H1 (cell line): ENCODE results near the gene ENTR1. TPM values are rescaled to one million over a fixed set of nuclear protein-coding genes. Genes with fewer than 3 reads are reported as not detected.

ENCODE experiments used
- CTCF ChIA-PET: fragments of 300-600 bp; sonication (Branson Sonifier 250); formaldehyde crosslinking; loops from one replicate; lab custom pipeline; 2021; ENCODE audit not compliant: partially characterized antibody; lab: Charles Lee
- POLR2A ChIA-PET: fragments of 300-600 bp; sonication (Branson Sonifier 250); formaldehyde crosslinking; loops from one replicate; lab custom pipeline; 2021; ENCODE audit warnings: inconsistent platforms; ENCODE audit not compliant: partially characterized antibody; lab: Charles Lee
- DNase-seq, 2 experiments: peaks; one replicate each; pipeline versions ENCODE4 v3.0.0 to v3.0.0-alpha.2; 2010 to 2022; ENCODE audit warnings: low spot score in 2 of 2, low read depth in 1 of 2, mixed read lengths in 1 of 2
- FAIRE-seq: peaks from 2 replicates; lab custom pipeline; 2011; peaks lifted over from hg19 to GRCh38; lab: Jason Lieb, UNC
- H2AFZ ChIP-seq: 2 replicates; pipeline ENCODE4 v1.8.1; 2012; ENCODE audit warnings: low read length, inconsistent platforms
- H2AK5ac ChIP-seq: 2 replicates; pipeline ENCODE4 v1.6.1; 2013; ENCODE audit warnings: low read depth, low read length
- H2BK120ac ChIP-seq: replicated peaks from 2 replicates; pipeline ENCODE3; 2013; ENCODE audit warnings: low read depth, low read length, inconsistent platforms
- H2BK12ac ChIP-seq: 2 replicates; pipeline ENCODE4 v1.6.1; 2013; ENCODE audit warnings: low read depth, low read length
- H2BK15ac ChIP-seq: 2 replicates; pipeline ENCODE4 v1.6.1; 2013; ENCODE audit warnings: low read length
- H2BK20ac ChIP-seq: 2 replicates; pipeline ENCODE4 v1.6.1; 2013; ENCODE audit warnings: low read length
- H2BK5ac ChIP-seq: 2 replicates; pipeline ENCODE4 v1.6.1; 2013; ENCODE audit warnings: low read depth, low read length
- H3K14ac ChIP-seq: 2 replicates; pipeline ENCODE4 v1.6.1; 2013; ENCODE audit warnings: inconsistent platforms; ENCODE audit not compliant: insufficient read length
- H3K18ac ChIP-seq: 2 replicates; pipeline ENCODE4 v1.6.1; 2013; ENCODE audit warnings: low read length; ENCODE audit errors: extremely low read depth
- H3K23ac ChIP-seq: 2 replicates; pipeline ENCODE4 v1.6.1; 2013; ENCODE audit warnings: inconsistent platforms; ENCODE audit not compliant: insufficient read length
- H3K23me2 ChIP-seq: 2 replicates; pipeline ENCODE4 v1.6.1; 2013; ENCODE audit warnings: low read depth, low read length
- H3K27ac ChIP-seq: 2 replicates; pipeline ENCODE4 v1.6.1; 2011; ENCODE audit warnings: low read depth, low read length, inconsistent platforms
- H3K27me3 ChIP-seq, 4 experiments: replicated peaks in 1 of 4; 1 replicate in 1 of 4; 2 replicates in 3 of 4; pipeline versions ENCODE4 v1.6.1 to v1.8.1; 2011 to 2013; ENCODE audit warnings: low read length in 3 of 4, mild to moderate bottlenecking in 3 of 4, inconsistent platforms in 2 of 4, mixed read lengths in 2 of 4, moderate library complexity in 1 of 4; ENCODE audit not compliant: control insufficient read depth in 3 of 4, insufficient read depth in 3 of 4; ENCODE audit errors: extremely low read depth in 1 of 4
- H3K36me3 ChIP-seq, 4 experiments: 2 replicates each; pipeline versions ENCODE4 v1.6.1 to v1.8.1; 2011 to 2013; ENCODE audit warnings: mild to moderate bottlenecking in 4 of 4, low read length in 3 of 4, moderate library complexity in 2 of 4, control low read depth in 1 of 4, inconsistent platforms in 1 of 4; ENCODE audit not compliant: insufficient read depth in 4 of 4, control insufficient read depth in 2 of 4
- H3K4ac ChIP-seq: replicated peaks from 2 replicates; pipeline ENCODE3; 2013; ENCODE audit warnings: low read length, low read depth, mixed read lengths, inconsistent platforms; ENCODE audit not compliant: insufficient read length
- H3K4me1 ChIP-seq, 4 experiments: replicated peaks in 1 of 4; 1 replicate in 1 of 4; 2 replicates in 3 of 4; pipeline versions ENCODE4 v1.6.1 to v1.8.1; 2011 to 2013; ENCODE audit warnings: low read length in 3 of 4, inconsistent platforms in 2 of 4, mixed read lengths in 1 of 4; ENCODE audit not compliant: insufficient read depth in 4 of 4, control insufficient read depth in 3 of 4
- H3K4me2 ChIP-seq, 2 experiments: 2 replicates each; pipeline versions ENCODE4 v1.6.1 to v1.8.1; 2011 to 2013; ENCODE audit warnings: low read depth in 2 of 2, low read length in 2 of 2, control low read depth in 1 of 2, inconsistent platforms in 1 of 2, mild to moderate bottlenecking in 1 of 2; ENCODE audit not compliant: insufficient read depth in 1 of 2
- H3K4me3 ChIP-seq, 4 experiments: fragments of 200-600, 300-600 bp in 1 of 4; sonication (generic), shearing (Covaris generic), sonication (Bioruptor Twin) in 1 of 4; 2 replicates each; pipeline versions ENCODE4 v1.5.1 to v1.8.1; 2011 to 2016; ENCODE audit warnings: low read length in 4 of 4, low read depth in 3 of 4, control low read depth in 2 of 4, inconsistent platforms in 2 of 4, mild to moderate bottlenecking in 2 of 4, mixed read lengths in 1 of 4, moderate library complexity in 1 of 4; ENCODE audit not compliant: insufficient read depth in 2 of 4; ENCODE audit errors: extremely low read depth in 1 of 4
- H3K56ac ChIP-seq: replicated peaks from 2 replicates; pipeline ENCODE3; 2013; ENCODE audit warnings: low read depth, mild to moderate bottlenecking, mixed read lengths, low read length, inconsistent platforms; ENCODE audit not compliant: insufficient read length
- H3K79me1 ChIP-seq: 2 replicates; pipeline ENCODE4 v1.6.1; 2013; ENCODE audit warnings: low read depth, low read length, control low read depth
- H3K79me2 ChIP-seq, 2 experiments: 2 replicates each; pipeline versions ENCODE4 v1.6.1 to v1.8.1; 2012 to 2013; ENCODE audit warnings: low read length in 2 of 2, mild to moderate bottlenecking in 2 of 2, inconsistent platforms in 1 of 2; ENCODE audit not compliant: insufficient read depth in 2 of 2, control insufficient read depth in 1 of 2
- H3K9ac ChIP-seq, 4 experiments: replicated peaks in 1 of 4; 1 replicate in 1 of 4; 2 replicates in 3 of 4; pipeline versions ENCODE4 v1.6.1 to v1.8.1; 2011 to 2013; ENCODE audit warnings: low read depth in 3 of 4, low read length in 3 of 4, control low read depth in 2 of 4, mild to moderate bottlenecking in 2 of 4, moderate library complexity in 2 of 4, inconsistent platforms in 1 of 4; ENCODE audit errors: extremely low read depth in 1 of 4
- H3K9me3 ChIP-seq, 2 experiments: 2 replicates each; pipeline versions ENCODE4 v1.6.1 to v1.8.1; 2012 to 2013; ENCODE audit warnings: mild to moderate bottlenecking in 2 of 2, moderate library complexity in 2 of 2, control low read depth in 1 of 2, inconsistent platforms in 1 of 2, low read depth in 1 of 2, low read length in 1 of 2, mixed read lengths in 1 of 2; ENCODE audit not compliant: insufficient read depth in 2 of 2
- H4K20me1 ChIP-seq, 2 experiments: replicated peaks in 1 of 2; 2 replicates each; pipeline versions ENCODE3 to v1.8.1; 2011 to 2013; ENCODE audit warnings: inconsistent platforms in 2 of 2, low read length in 2 of 2, mild to moderate bottlenecking in 1 of 2; ENCODE audit not compliant: insufficient read depth in 2 of 2, control insufficient read depth in 1 of 2
- H4K5ac ChIP-seq: 2 replicates; pipeline ENCODE4 v1.6.1; 2013; ENCODE audit warnings: low read length, low read depth, mixed read lengths, inconsistent platforms; ENCODE audit not compliant: insufficient read length
- H4K8ac ChIP-seq: 2 replicates; pipeline ENCODE4 v1.8.0; 2013; ENCODE audit warnings: mild to moderate bottlenecking, moderate library complexity, low read length, inconsistent platforms; ENCODE audit not compliant: insufficient read depth; ENCODE audit errors: extremely low read depth
- H4K91ac ChIP-seq: replicated peaks from 2 replicates; pipeline ENCODE3; 2013; ENCODE audit warnings: low read length, mixed read lengths, inconsistent platforms; ENCODE audit not compliant: insufficient read length
- BACH1 ChIP-seq: IDR thresholded peaks from 2 replicates; pipeline ENCODE4 v1.6.1; 2012; ENCODE audit warnings: low read length, improper control_type of control experiment
- CHD1 ChIP-seq: IDR thresholded peaks from 2 replicates; pipeline ENCODE4 v1.6.1; 2012; ENCODE audit warnings: low read depth, low read length, improper control_type of control experiment
- NRF1 ChIP-seq: IDR thresholded peaks from 2 replicates; pipeline ENCODE4 v1.6.1; 2011; ENCODE audit warnings: mild to moderate bottlenecking, low read depth, low read length, improper control_type of control experiment
- RXRA ChIP-seq: IDR thresholded peaks from 2 replicates; pipeline ENCODE4 v1.6.1; 2011; ENCODE audit warnings: low read depth, mild to moderate bottlenecking, low read length, moderate library complexity; ENCODE audit not compliant: insufficient read depth
- WGBS, 2 experiments: shearing (Covaris generic) in 1 of 2; methylation state at CpG; one replicate each; pipeline versions ENCODE4 v1.1.6 to v1.1.7; 2013 to 2015; ENCODE audit warnings: low lambda C conversion rate in 2 of 2, mixed read lengths in 2 of 2, inconsistent platforms in 1 of 2, low coverage in 1 of 2, missing lambda C conversion rate in 1 of 2; ENCODE audit not compliant: insufficient replicate concordance in 2 of 2, insufficient coverage in 1 of 2, insufficient read length in 1 of 2; ENCODE audit errors: extremely low coverage in 1 of 2, missing lambda C conversion rate in 1 of 2; 5-methylcytosine and 5-hydroxymethylcytosine counted together
- polyA plus RNA-seq, 7 experiments: library from polyadenylated mRNA; depleted of rRNA in 3 of 7; stranded (reverse) in 5 of 7; unstranded in 2 of 7; fragments of >200 nt in 5 of 7; fragments of 200-250 nt in 2 of 7; gene quantifications; 1 replicate in 5 of 7; 2 replicates in 1 of 7; 4 replicates in 1 of 7; pipeline versions ENCODE4 v1.2.1 to v1.2.3, GENCODE V29; 2011 to 2013; ENCODE audit warnings: missing spikeins in 2 of 7, mixed read lengths in 2 of 7
- total RNA-seq: library from RNA; stranded (reverse); fragmentation: NEBNext Ultra II Directional; extraction: Animal tissue kit (Norgen Biotek cat#: 25700); gene quantifications from 2 replicates; pipeline ENCODE4 v1.2.1, GENCODE V29; 2021

ENTR1 gene
- total and polyA plus RNA-seq, 2 of the 8 experiments (the other 6 are each of a cell fraction or from before 2014, with no cell fraction given): 65.2 to 102 TPM

- 87% methylated on average over 13 of the region's 13 CpGs; no CpG with 5 or more reads in 1 of the 2 experiments for WGBS, 2 experiments
- Histone ChIP-seq H2BK5ac (no peak overlapping the region; the same call in 1 of the 2 replicates), H3K4me3 (no peak overlapping the region), H3K18ac (no peak overlapping the region), H3K79me1 (no peaks in the 10 kb centered on the region), H3K14ac (no peak overlapping the region), H3K23me2 (no peaks in the 10 kb centered on the region), H3K79me2 (no peaks in the 10 kb centered on the region), H2BK20ac (no peak overlapping the region), H2BK12ac (no peak overlapping the region)
- no peak for FAIRE-seq
- no peak for TF ChIP-seq BACH1
- TF ChIP-seq NRF1: no peak
- no peak for TF ChIP-seq RXRA
- no peak for TF ChIP-seq CHD1
- TF ChIP-seq, all 59 proteins: peak for 0
- POLR2A ChIA-PET: interaction anchor here (0.5 to 15.8 kb wide), 12 partner anchors 9 to 344 kb away, joined by 3 to 137 read pairs (median 4); partner anchors contain the start of genes DNLZ and GPSM1
- no peak overlapping the region for H2BK15ac ChIP-seq
- H3K9me3 ChIP-seq: no peaks in the 10 kb centered on the region
- H3K23ac ChIP-seq: no peak overlapping the region
- no peaks in the 10 kb centered on the region for H3K4me1 ChIP-seq
- no peak overlapping the region for H3K56ac ChIP-seq
- H4K5ac ChIP-seq: no peak overlapping the region
- no peak overlapping the region for H2AFZ ChIP-seq
- H4K91ac ChIP-seq: no peak overlapping the region
- H3K4ac ChIP-seq: no peak overlapping the region
- H4K20me1 ChIP-seq: no peaks in the 10 kb centered on the region
- H3K36me3 ChIP-seq: no peaks in the 10 kb centered on the region; a peak in 1 of 8 replicates
- no peaks in the 10 kb centered on the region; a peak in 2 of 7 replicates for H3K27me3 ChIP-seq
- H3K4me2 ChIP-seq: no peak overlapping the region
- H4K8ac ChIP-seq: no peak overlapping the region
- no peak overlapping the region for H2AK5ac ChIP-seq
- CTCF ChIA-PET: interaction anchor here (0.6 to 2.0 kb wide), 10 partner anchors 9 to 71 kb away, joined by 3 to 22 read pairs (median 4); partner anchors contain the start of gene DNLZ
- no peak overlapping the region for H3K27ac ChIP-seq
- no peak overlapping the region for H3K9ac ChIP-seq
- H2BK120ac ChIP-seq: no peak overlapping the region
- no peak for DNase-seq
Observed at GRCh38 chr9:136353757-136354488, 56.5 kb downstream of the ENTR1 start.
